ENCODE data around the gene DNAJB11.
"Not testable (repeated sequence)": the region's sequence is repeated elsewhere in the genome, so short reads cannot be mapped to it uniquely, and the experiment has no call there.

Gene DNAJB11

GRCh38 chr3:186531694-186532093, 38.8 kb upstream of the DNAJB11 start:
- H3K9me3 ChIP-seq (ENCODE audit: control insufficient read depth, low read length); H3K4me3 ChIP-seq (ENCODE audit: insufficient read depth, low read depth, low read length, poor library complexity, severe bottlenecking); H3K36me3 ChIP-seq (ENCODE audit: control insufficient read depth, insufficient read depth, low read length); DNase-seq; H3K27me3 ChIP-seq (replicated peaks; ENCODE audit: control insufficient read depth, insufficient read depth, low read length, poor library complexity, severe bottlenecking); H3K27ac ChIP-seq (ENCODE audit: insufficient read depth, low read length, poor library complexity, severe bottlenecking): not testable (repeated sequence)
- H3K4me1 ChIP-seq (ENCODE audit: control insufficient read depth, insufficient read depth, low read length, poor library complexity, severe bottlenecking) = peaks cover 17% of the 10 kb centered on the region

- H3K36me3 ChIP-seq (ENCODE audit: control insufficient read depth, insufficient read depth, low read length) = no peaks in the 10 kb centered on the region
- no peak for DNase-seq
- H3K4me1 ChIP-seq (ENCODE audit: control insufficient read depth, insufficient read depth, low read length, poor library complexity, severe bottlenecking) = peaks cover 17% of the 10 kb centered on the region
- no peak overlapping the region for H3K27ac ChIP-seq (ENCODE audit: insufficient read depth, low read length, poor library complexity, severe bottlenecking)
- H3K4me3 ChIP-seq (ENCODE audit: insufficient read depth, low read depth, low read length, poor library complexity, severe bottlenecking) = no peak overlapping the region
- no peaks in the 10 kb centered on the region for H3K27me3 ChIP-seq (replicated peaks; ENCODE audit: control insufficient read depth, insufficient read depth, low read length, poor library complexity, severe bottlenecking)
- no peaks in the 10 kb centered on the region for H3K9me3 ChIP-seq (ENCODE audit: control insufficient read depth, low read length)
Observed at GRCh38 chr3:186532598-186533072, 37.9 kb upstream of the DNAJB11 start.

DNA sequence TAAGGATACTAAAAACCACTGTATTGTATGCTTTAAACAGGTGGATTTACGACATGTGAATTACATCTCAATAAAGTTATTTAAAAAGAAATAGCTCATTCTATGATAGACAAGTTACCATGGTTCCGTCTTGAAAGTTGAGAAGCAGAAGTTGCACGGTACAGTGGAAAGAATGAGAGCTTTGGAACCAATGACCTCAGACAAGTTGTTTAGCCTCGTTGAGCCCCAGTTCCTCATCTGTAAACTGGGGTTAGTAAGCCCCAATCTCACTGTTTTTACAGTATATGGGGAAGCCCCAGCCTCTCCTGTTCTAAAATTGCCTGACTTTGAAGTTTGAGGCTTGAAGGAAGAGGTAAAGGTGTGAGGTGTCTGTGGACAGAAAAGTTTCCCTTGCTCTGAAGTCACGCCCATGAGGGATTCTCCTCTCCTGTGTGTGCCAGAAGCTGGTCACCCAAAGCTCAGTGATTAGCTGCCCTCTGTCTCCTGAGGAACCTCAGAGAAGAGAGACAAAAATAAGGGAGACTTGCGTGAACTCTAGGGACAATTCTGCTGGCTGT, 36.3 kb upstream of the DNAJB11 start:
- Histone ChIP-seq H3K27me3 (replicated peaks; ENCODE audit: control insufficient read depth, insufficient read depth, low read length, poor library complexity, severe bottlenecking) (no peaks in the 10 kb centered on the region), H3K9me3 (ENCODE audit: control insufficient read depth, low read length) (no peaks in the 10 kb centered on the region), H3K4me1 (ENCODE audit: control insufficient read depth, insufficient read depth, low read length, poor library complexity, severe bottlenecking) (peaks cover 17% of the 10 kb centered on the region), H3K27ac (ENCODE audit: insufficient read depth, low read length, poor library complexity, severe bottlenecking) (no peak overlapping the region), H3K4me3 (ENCODE audit: insufficient read depth, low read depth, low read length, poor library complexity, severe bottlenecking) (no peak overlapping the region), H3K36me3 (ENCODE audit: control insufficient read depth, insufficient read depth, low read length) (no peaks in the 10 kb centered on the region)
- peak; percentile 14 to 41 (median 24) for DNase-seq

DNA sequence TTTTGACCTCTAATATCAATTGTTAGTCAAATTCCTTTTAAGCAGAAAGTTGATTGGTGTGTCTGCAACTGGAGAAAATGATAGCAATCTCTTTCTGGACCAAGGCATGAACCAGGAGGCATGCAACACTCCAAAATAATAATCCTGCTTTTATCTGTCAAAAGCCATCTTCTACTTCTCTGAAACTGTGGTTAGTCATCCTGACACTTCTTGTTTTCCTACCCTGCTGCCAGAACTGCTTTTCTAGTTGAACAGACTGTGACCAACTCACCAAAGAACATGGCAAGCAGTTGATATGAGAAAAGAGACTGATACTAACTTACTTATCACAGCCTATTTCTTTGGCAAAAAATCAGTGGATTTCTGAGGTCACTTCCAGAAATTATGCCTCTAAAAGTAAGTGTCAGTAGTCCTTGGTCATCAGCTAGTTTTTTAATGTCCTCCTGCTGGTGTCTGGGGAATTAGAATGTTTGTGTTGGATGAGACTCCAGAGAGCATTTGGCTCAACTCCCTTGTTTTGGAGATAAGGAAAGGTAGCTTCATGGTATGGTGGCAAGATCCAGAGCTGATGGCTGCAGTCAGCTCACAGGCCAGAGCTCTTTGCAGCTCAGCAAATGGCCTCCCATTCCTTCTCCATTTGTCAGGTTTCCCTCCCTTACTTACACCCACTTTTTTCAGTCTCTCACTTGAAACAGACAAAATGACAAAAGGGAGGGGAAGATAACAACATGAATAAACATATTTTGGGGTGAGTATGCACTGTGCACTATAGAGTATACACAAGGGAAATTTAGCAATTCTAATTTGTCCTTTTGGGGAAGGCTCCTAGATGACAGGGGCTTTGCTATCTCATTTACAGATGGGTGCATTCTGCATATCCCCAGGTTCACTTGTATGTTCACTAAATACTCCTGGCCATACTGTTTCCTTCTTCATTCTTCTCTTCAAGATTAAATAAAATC, 33.4 kb upstream of the DNAJB11 start:
- H3K9me3 ChIP-seq (ENCODE audit: control insufficient read depth, low read length) = no peaks in the 10 kb centered on the region

GRCh38 chr3:186538779-186539178, 31.7 kb upstream of the DNAJB11 start:
- no peaks in the 10 kb centered on the region for H3K9me3 ChIP-seq (ENCODE audit: control insufficient read depth, low read length)
- peaks cover 9% of the 10 kb centered on the region for H3K4me1 ChIP-seq (ENCODE audit: control insufficient read depth, insufficient read depth, low read length, poor library complexity, severe bottlenecking)
- DNase-seq = no peak
- H3K27ac ChIP-seq (ENCODE audit: insufficient read depth, low read length, poor library complexity, severe bottlenecking) = no peak overlapping the region
- H3K36me3 ChIP-seq (ENCODE audit: control insufficient read depth, insufficient read depth, low read length) = peaks cover under 1% of the 10 kb centered on the region
- no peaks in the 10 kb centered on the region for H3K27me3 ChIP-seq (replicated peaks; ENCODE audit: control insufficient read depth, insufficient read depth, low read length, poor library complexity, severe bottlenecking)
- no peak overlapping the region for H3K4me3 ChIP-seq (ENCODE audit: insufficient read depth, low read depth, low read length, poor library complexity, severe bottlenecking)

More for the DNA sequence above, 33.4 kb upstream of the DNAJB11 start:
- H3K4me3 ChIP-seq (ENCODE audit: insufficient read depth, low read depth, low read length, poor library complexity, severe bottlenecking) = no peak overlapping the region
- no peak overlapping the region for H3K27ac ChIP-seq (ENCODE audit: insufficient read depth, low read length, poor library complexity, severe bottlenecking)
- H3K36me3 ChIP-seq (ENCODE audit: control insufficient read depth, insufficient read depth, low read length) = no peaks in the 10 kb centered on the region
- no peak for DNase-seq
- H3K27me3 ChIP-seq (replicated peaks; ENCODE audit: control insufficient read depth, insufficient read depth, low read length, poor library complexity, severe bottlenecking) = no peaks in the 10 kb centered on the region
- H3K4me1 ChIP-seq (ENCODE audit: control insufficient read depth, insufficient read depth, low read length, poor library complexity, severe bottlenecking) = peaks cover 17% of the 10 kb centered on the region

GRCh38 chr3:186540221-186540834, 30.2 kb upstream of the DNAJB11 start:
- DNase-seq = peak; percentile 65 to 76 (median 70)
- Histone ChIP-seq H3K9me3 (ENCODE audit: control insufficient read depth, low read length) (no peaks in the 10 kb centered on the region), H3K36me3 (ENCODE audit: control insufficient read depth, insufficient read depth, low read length) (peaks cover 6% of the 10 kb centered on the region), H3K4me1 (ENCODE audit: control insufficient read depth, insufficient read depth, low read length, poor library complexity, severe bottlenecking) (no peaks in the 10 kb centered on the region), H3K27me3 (replicated peaks; ENCODE audit: control insufficient read depth, insufficient read depth, low read length, poor library complexity, severe bottlenecking) (no peaks in the 10 kb centered on the region), H3K4me3 (ENCODE audit: insufficient read depth, low read depth, low read length, poor library complexity, severe bottlenecking) (no peak overlapping the region), H3K27ac (ENCODE audit: insufficient read depth, low read length, poor library complexity, severe bottlenecking) (no peak overlapping the region)

DNA sequence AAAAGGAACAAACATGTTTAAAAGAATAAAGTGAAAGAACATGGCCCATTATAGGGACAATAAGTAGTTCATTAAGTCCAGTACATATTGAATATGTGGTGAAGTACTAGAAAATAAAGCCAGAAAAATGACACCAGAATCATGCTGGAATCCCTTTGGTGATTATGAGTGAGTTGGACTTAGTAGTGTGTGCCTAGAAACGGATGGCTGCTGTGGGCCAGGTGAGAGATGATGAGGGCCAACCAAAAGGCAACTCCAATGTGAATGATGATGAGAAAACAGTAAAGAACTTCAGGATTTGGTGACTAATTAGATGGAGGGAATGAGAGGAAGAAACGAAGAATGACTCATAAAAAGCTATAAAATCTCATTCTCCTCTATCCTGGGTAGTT, 29.7 kb upstream of the DNAJB11 start:
- DNase-seq = no peak
- Histone ChIP-seq H3K4me3 (ENCODE audit: insufficient read depth, low read depth, low read length, poor library complexity, severe bottlenecking) (no peak overlapping the region), H3K36me3 (ENCODE audit: control insufficient read depth, insufficient read depth, low read length) (peaks cover 6% of the 10 kb centered on the region), H3K27ac (ENCODE audit: insufficient read depth, low read length, poor library complexity, severe bottlenecking) (no peak overlapping the region), H3K27me3 (replicated peaks; ENCODE audit: control insufficient read depth, insufficient read depth, low read length, poor library complexity, severe bottlenecking) (no peaks in the 10 kb centered on the region), H3K4me1 (ENCODE audit: control insufficient read depth, insufficient read depth, low read length, poor library complexity, severe bottlenecking) (no peaks in the 10 kb centered on the region), H3K9me3 (ENCODE audit: control insufficient read depth, low read length) (no peaks in the 10 kb centered on the region)

- H3K27ac ChIP-seq (ENCODE audit: insufficient read depth, low read length, poor library complexity, severe bottlenecking) = no peak within 1 kb of the TSS
- H3K4me1 ChIP-seq (ENCODE audit: control insufficient read depth, insufficient read depth, low read length, poor library complexity, severe bottlenecking) = no peaks in the 10 kb centered on the region
- H3K27me3 ChIP-seq (replicated peaks; ENCODE audit: control insufficient read depth, insufficient read depth, low read length, poor library complexity, severe bottlenecking) = no peaks in the 10 kb centered on the region
- H3K9me3 ChIP-seq (ENCODE audit: control insufficient read depth, low read length) = no peaks in the 10 kb centered on the region
- peaks cover 20% of the 10 kb centered on the region for H3K36me3 ChIP-seq (ENCODE audit: control insufficient read depth, insufficient read depth, low read length)
- DNase-seq = no peak
- H3K4me3 ChIP-seq (ENCODE audit: insufficient read depth, low read depth, low read length, poor library complexity, severe bottlenecking) = no peak within 1 kb of the TSS
Observed at GRCh38 chr3:186544281-186544680, 26.2 kb upstream of the DNAJB11 start, which contains the start of gene CRYGS. Gene CRYGS (minus strand): TSS chr3:186544380. CDS start chr3:186544326, 54 bp downstream.

DNA sequence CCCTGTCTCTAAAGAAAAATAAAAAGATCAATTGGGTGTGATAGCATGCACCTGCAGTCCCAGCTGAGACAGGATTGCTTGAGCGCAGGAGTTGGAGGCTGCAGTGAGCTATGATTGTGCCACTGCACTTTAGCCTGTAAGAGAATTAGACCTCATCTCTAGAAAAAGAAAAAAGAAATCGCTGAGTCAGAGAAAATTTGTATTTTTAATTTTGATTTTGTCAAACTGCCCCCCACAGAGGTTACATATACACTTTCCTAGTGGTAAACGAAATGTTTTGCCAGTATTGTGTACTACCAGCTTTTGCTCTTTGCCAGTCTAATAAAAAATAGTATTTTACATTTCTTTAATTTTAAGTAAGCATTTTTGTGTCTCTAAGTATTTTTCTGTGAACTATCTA, 21.0 kb upstream of the DNAJB11 start:
- Histone ChIP-seq H3K4me3 (ENCODE audit: insufficient read depth, low read depth, low read length, poor library complexity, severe bottlenecking) (no peak overlapping the region), H3K9me3 (ENCODE audit: control insufficient read depth, low read length) (no peaks in the 10 kb centered on the region), H3K36me3 (ENCODE audit: control insufficient read depth, insufficient read depth, low read length) (peaks cover 46% of the 10 kb centered on the region), H3K27ac (ENCODE audit: insufficient read depth, low read length, poor library complexity, severe bottlenecking) (no peak overlapping the region), H3K27me3 (replicated peaks; ENCODE audit: control insufficient read depth, insufficient read depth, low read length, poor library complexity, severe bottlenecking) (no peaks in the 10 kb centered on the region), H3K4me1 (ENCODE audit: control insufficient read depth, insufficient read depth, low read length, poor library complexity, severe bottlenecking) (no peaks in the 10 kb centered on the region)
- no peak for DNase-seq

DNA sequence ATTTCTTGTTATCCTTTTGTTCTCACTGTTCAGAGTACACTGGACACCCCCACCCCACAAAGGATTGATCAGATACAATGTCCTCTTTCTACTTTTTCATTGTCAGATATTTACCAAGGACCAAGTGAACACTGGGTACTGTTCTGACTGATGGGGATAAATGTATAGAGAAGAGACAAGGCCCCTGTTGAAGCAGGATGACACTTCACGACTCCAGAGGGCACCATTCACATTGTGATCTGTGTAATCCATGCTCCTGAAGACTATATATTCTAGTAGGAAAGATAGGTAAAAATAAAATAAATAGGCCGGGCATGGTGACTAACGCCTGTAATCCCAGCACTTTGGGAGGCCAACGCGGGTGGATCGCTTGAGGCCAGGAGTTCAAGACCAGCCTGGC, 19.1 kb upstream of the DNAJB11 start:
- no peak for DNase-seq
- peaks cover 50% of the 10 kb centered on the region for H3K36me3 ChIP-seq (ENCODE audit: control insufficient read depth, insufficient read depth, low read length)

More for the DNA sequence above, 19.1 kb upstream of the DNAJB11 start:
- Histone ChIP-seq H3K4me3 (ENCODE audit: insufficient read depth, low read depth, low read length, poor library complexity, severe bottlenecking) (no peak overlapping the region), H3K9me3 (ENCODE audit: control insufficient read depth, low read length) (no peaks in the 10 kb centered on the region), H3K27ac (ENCODE audit: insufficient read depth, low read length, poor library complexity, severe bottlenecking) (no peak overlapping the region), H3K4me1 (ENCODE audit: control insufficient read depth, insufficient read depth, low read length, poor library complexity, severe bottlenecking) (no peaks in the 10 kb centered on the region), H3K27me3 (replicated peaks; ENCODE audit: control insufficient read depth, insufficient read depth, low read length, poor library complexity, severe bottlenecking) (no peaks in the 10 kb centered on the region)
